Placental epithelial cell (primary cell): ENCODE data around the gene UQCRQ. TPM values are rescaled to one million over a fixed set of nuclear protein-coding genes. Genes with fewer than 3 reads are reported as not detected.

Experiments used
- small RNA-seq: library from RNA; depleted of rRNA; stranded (forward); fragments of <200 nt; gene quantifications from one replicate; pipeline ENCODE3, GENCODE V24; 2012
- total RNA-seq: library from RNA; depleted of rRNA; stranded (reverse); fragments of >200 nt; gene quantifications from 2 replicates; pipeline ENCODE4 v1.2.3, GENCODE V29; 2012

The UQCRQ gene
- 62.5 and 78.5 TPM in 2 replicates for total RNA-seq

GRCh38 chr5:132866342-132867045, at the start of gene UQCRQ, which contains the start of gene GDF9:
TSS of gene UQCRQ (plus strand) at chr5:132866642. CDS start at chr5:132866882, 240 bp downstream.
TSS of gene GDF9 (minus strand) at chr5:132866469. CDS start at chr5:132864533, 1,936 bp downstream.

GRCh38 chr5:132830436-132831094, 35.9 kb upstream of the UQCRQ start, which contains the start of gene SHROOM1:
TSS of gene SHROOM1 (minus strand) at chr5:132830647. CDS start at chr5:132826140, 4,507 bp downstream.

GRCh38 chr5:132873119-132873929, 6.9 kb downstream of the UQCRQ start, which contains the start of gene LEAP2:
TSS of gene LEAP2 (plus strand) at chr5:132873668. CDS start at chr5:132873695, 27 bp downstream.

Small RNA genes within 50 kb of the gene (small RNA-seq; reads per million reads assigned to genes)
- gene RNA5SP192 = not detected

Other genes with a start within 250 kb of the UQCRQ start
- gene IL13, start 208.5 kb upstream of the UQCRQ start, total RNA-seq = not detected in 2 replicates
- not detected in 2 replicates for gene IL4, start 192.7 kb upstream of the UQCRQ start, total RNA-seq
- gene KIF3A, start 129.1 kb upstream of the UQCRQ start, total RNA-seq = 6.0 and 9.0 TPM in 2 replicates
- gene CCNI2, start 119.2 kb upstream of the UQCRQ start, total RNA-seq = 0.76 and 1.2 TPM in 2 replicates
- gene SEPTIN8, start 89.4 kb upstream of the UQCRQ start, total RNA-seq = 97.4 and 129 TPM in 2 replicates
- 6.0 and 13.0 TPM in 2 replicates for gene SOWAHA, start 53.3 kb upstream of the UQCRQ start, total RNA-seq
- 8.8 and 10.6 TPM in 2 replicates for gene SHROOM1, start 36.0 kb upstream of the UQCRQ start, total RNA-seq
- under 0.01 and 0.22 TPM in 2 replicates for gene GDF9, start 173 bp upstream of the UQCRQ start, total RNA-seq
- gene LEAP2, start 7.0 kb downstream of the UQCRQ start, total RNA-seq = 0.39 TPM in 1 of 2 replicates, not detected in the other
- 45.5 and 67.0 TPM in 2 replicates for gene AFF4, start 97.0 kb downstream of the UQCRQ start, total RNA-seq
- 17.0 and 23.2 TPM in 2 replicates for gene ZCCHC10, start 159.9 kb downstream of the UQCRQ start, total RNA-seq
- gene HSPA4, start 185.4 kb downstream of the UQCRQ start, total RNA-seq = 72.2 and 102 TPM in 2 replicates